Astrocyte (in vitro differentiated cells and primary cell): ENCODE measurements around the gene PTPN6.

Experiments used
- CTCF ChIP-seq: IDR thresholded peaks from 2 replicates; pipeline ENCODE4 v1.5.1; 2011; ENCODE audit warnings: low read depth, mild to moderate bottlenecking, inconsistent platforms, low read length, moderate library complexity; ENCODE audit not compliant: insufficient read depth
- EZH2 ChIP-seq: IDR thresholded peaks from 2 replicates; pipeline ENCODE4 v1.6.1; 2012; ENCODE audit warnings: mild to moderate bottlenecking, low read length, inconsistent platforms; ENCODE audit not compliant: insufficient read depth

- TF ChIP-seq CTCF (no peak), EZH2 (no peak)
These were observed 1.1 kb downstream of the PTPN6 start for GRCh38 chr12:6952121-6952862.
